Stomach smooth muscle (tissue), 2 donors: Measurements from ENCODE around the gene PLS3.

Experiments
- H3K27ac ChIP-seq: one replicate; pipeline ENCODE4 v1.7.0; 2013; ENCODE audit warnings: mild to moderate bottlenecking, low read length, inconsistent platforms
- H3K27me3 ChIP-seq, 2 donors: one replicate each; pipeline ENCODE4 v1.7.0; 2013; ENCODE audit warnings: low read length in 2 of 2; ENCODE audit not compliant: insufficient read depth in 2 of 2, control insufficient read depth in 1 of 2
- H3K36me3 ChIP-seq, 2 donors: one replicate each; pipeline ENCODE4 v1.7.0; 2013; ENCODE audit warnings: low read length in 2 of 2; ENCODE audit not compliant: control insufficient read depth in 2 of 2, insufficient read depth in 2 of 2
- H3K4me1 ChIP-seq: one replicate; pipeline ENCODE4 v1.7.0; 2013; ENCODE audit warnings: low read length; ENCODE audit not compliant: control insufficient read depth, insufficient read depth
- H3K4me3 ChIP-seq, 2 donors: one replicate each; pipeline ENCODE4 v1.7.0; 2013; ENCODE audit warnings: low read length in 2 of 2
- H3K9ac ChIP-seq, 2 donors: one replicate each; pipeline ENCODE4 v1.7.0; 2013; ENCODE audit warnings: low read length in 2 of 2, mild to moderate bottlenecking in 1 of 2
- H3K9me3 ChIP-seq, 2 donors: one replicate each; pipeline ENCODE4 v1.7.0; 2013; ENCODE audit warnings: low read length in 2 of 2; ENCODE audit not compliant: control insufficient read depth in 2 of 2
- donor health status: healthy.
- donor health status: Pancreatic carcinoma.

Gene PLS3

GRCh38 chrX:115588179-115588578 lies 27.2 kb downstream of the PLS3 start:
- Histone ChIP-seq H3K4me3 (no peak overlapping the region), H3K4me1 (no peaks in the 10 kb centered on the region), H3K36me3 (no peaks in the 10 kb centered on the region), H3K27ac (no peak overlapping the region), H3K9me3 (no peaks in the 10 kb centered on the region), H3K9ac (no peak overlapping the region), H3K27me3 (peaks cover 0 to 4% of the 10 kb centered on the region in 2 donors)

- Histone ChIP-seq H3K36me3 (no peaks in the 10 kb centered on the region), H3K27ac (no peak overlapping the region), H3K4me1 (no peaks in the 10 kb centered on the region), H3K4me3 (no peak overlapping the region), H3K9ac (no peak overlapping the region), H3K27me3 (peaks cover 0 to 4% of the 10 kb centered on the region in 2 donors), H3K9me3 (no peaks in the 10 kb centered on the region)
Measured at GRCh38 chrX:115589419-115589818, 28.4 kb downstream of the PLS3 start.

- Histone ChIP-seq H3K27me3 (peaks cover 0 to 4% of the 10 kb centered on the region in 2 donors), H3K4me3 (no peak overlapping the region), H3K9me3 (no peaks in the 10 kb centered on the region), H3K9ac (no peak overlapping the region), H3K27ac (no peak overlapping the region), H3K36me3 (no peaks in the 10 kb centered on the region), H3K4me1 (no peaks in the 10 kb centered on the region)
Measured at GRCh38 chrX:115591420-115591819, 30.4 kb downstream of the PLS3 start.

GRCh38 chrX:115591856-115592842 lies 31.2 kb downstream of the PLS3 start:
- Histone ChIP-seq H3K27ac (no peak overlapping the region), H3K9me3 (no peaks in the 10 kb centered on the region), H3K9ac (no peak overlapping the region), H3K27me3 (peaks cover 0 to 4% of the 10 kb centered on the region in 2 donors), H3K4me1 (no peaks in the 10 kb centered on the region), H3K4me3 (no peak overlapping the region), H3K36me3 (no peaks in the 10 kb centered on the region)

GRCh38 chrX:115592997-115593734 lies 32.2 kb downstream of the PLS3 start:
- H3K9ac ChIP-seq, result no peak overlapping the region
- H3K27me3 ChIP-seq, result peaks cover 0 to 4% of the 10 kb centered on the region in 2 donors
- H3K4me1 ChIP-seq, result no peaks in the 10 kb centered on the region
- H3K36me3 ChIP-seq, result no peaks in the 10 kb centered on the region
- no peak overlapping the region for H3K27ac ChIP-seq
- no peak overlapping the region for H3K4me3 ChIP-seq
- H3K9me3 ChIP-seq, result no peaks in the 10 kb centered on the region

GRCh38 chrX:115595049-115595448 lies 34.1 kb downstream of the PLS3 start:
- no peak overlapping the region for H3K27ac ChIP-seq
- no peaks in the 10 kb centered on the region for H3K9me3 ChIP-seq
- peaks cover 0 to 4% of the 10 kb centered on the region in 2 donors for H3K27me3 ChIP-seq
- no peak overlapping the region for H3K9ac ChIP-seq
- H3K4me1 ChIP-seq, result no peaks in the 10 kb centered on the region
- no peak overlapping the region for H3K4me3 ChIP-seq
- H3K36me3 ChIP-seq, result no peaks in the 10 kb centered on the region

- H3K9me3 ChIP-seq, result no peaks in the 10 kb centered on the region
- no peak overlapping the region for H3K27ac ChIP-seq
- no peak overlapping the region for H3K9ac ChIP-seq
- no peaks in the 10 kb centered on the region for H3K36me3 ChIP-seq
- H3K4me1 ChIP-seq, result no peaks in the 10 kb centered on the region
- H3K27me3 ChIP-seq, result peaks cover 0 to 4% of the 10 kb centered on the region in 2 donors
- no peak overlapping the region for H3K4me3 ChIP-seq
Measured at GRCh38 chrX:115598556-115598955, 37.6 kb downstream of the PLS3 start.

- Histone ChIP-seq H3K27me3 (peaks cover 0 to 4% of the 10 kb centered on the region in 2 donors), H3K9me3 (no peaks in the 10 kb centered on the region), H3K36me3 (no peaks in the 10 kb centered on the region), H3K4me3 (no peak overlapping the region), H3K4me1 (no peaks in the 10 kb centered on the region), H3K27ac (no peak overlapping the region), H3K9ac (no peak overlapping the region)
Measured at GRCh38 chrX:115602308-115602707, 41.3 kb downstream of the PLS3 start.

GRCh38 chrX:115602729-115603389 lies 41.9 kb downstream of the PLS3 start:
- H3K4me3 ChIP-seq, result no peak overlapping the region
- H3K9me3 ChIP-seq, result no peaks in the 10 kb centered on the region
- no peak overlapping the region for H3K9ac ChIP-seq
- no peaks in the 10 kb centered on the region for H3K36me3 ChIP-seq
- no peak overlapping the region for H3K27ac ChIP-seq
- H3K4me1 ChIP-seq, result no peaks in the 10 kb centered on the region
- H3K27me3 ChIP-seq, result peaks cover 0 to 4% of the 10 kb centered on the region in 2 donors

- Histone ChIP-seq H3K36me3 (no peaks in the 10 kb centered on the region), H3K9ac (no peak overlapping the region), H3K9me3 (no peaks in the 10 kb centered on the region), H3K27me3 (peaks cover 0 to 4% of the 10 kb centered on the region in 2 donors), H3K27ac (no peak overlapping the region), H3K4me3 (no peak overlapping the region), H3K4me1 (no peaks in the 10 kb centered on the region)
Measured at GRCh38 chrX:115603534-115604074, 42.6 kb downstream of the PLS3 start.
